CD4-positive, alpha-beta T cell treated with Interleukin-1 beta for 1 hour (primary cell): ENCODE results near the gene RNF220.
"Not testable (repeated sequence)": the region's sequence is repeated elsewhere in the genome, so short reads cannot be mapped to it uniquely, and the experiment has no call there.

Experiments
- DNase-seq, 2 donors: peaks; one replicate each; pipeline ENCODE4 v3.0.0-alpha.2; 2020 to 2022

RNF220 gene

DNA sequence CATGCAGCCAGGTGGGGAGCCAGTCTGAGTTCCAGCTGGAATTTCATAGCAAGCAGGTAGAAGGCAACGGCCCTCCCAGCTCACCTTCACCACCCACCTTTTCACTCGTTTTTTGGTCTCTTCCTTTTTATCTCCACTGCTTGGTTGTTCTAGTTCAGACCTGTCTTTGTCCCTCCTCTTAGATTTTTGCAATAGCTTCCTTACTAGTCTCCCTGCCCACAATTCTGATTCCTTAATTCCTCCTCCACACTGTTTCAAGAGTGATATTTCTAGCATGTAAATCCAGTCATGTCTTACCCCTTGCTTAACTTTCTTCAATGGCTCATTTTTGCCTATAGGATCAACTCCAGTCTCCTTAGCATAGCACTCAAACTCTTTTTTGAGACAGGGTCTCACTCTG lies 149.7 kb downstream of the RNF220 start:
- DNase-seq = no peak

DNA sequence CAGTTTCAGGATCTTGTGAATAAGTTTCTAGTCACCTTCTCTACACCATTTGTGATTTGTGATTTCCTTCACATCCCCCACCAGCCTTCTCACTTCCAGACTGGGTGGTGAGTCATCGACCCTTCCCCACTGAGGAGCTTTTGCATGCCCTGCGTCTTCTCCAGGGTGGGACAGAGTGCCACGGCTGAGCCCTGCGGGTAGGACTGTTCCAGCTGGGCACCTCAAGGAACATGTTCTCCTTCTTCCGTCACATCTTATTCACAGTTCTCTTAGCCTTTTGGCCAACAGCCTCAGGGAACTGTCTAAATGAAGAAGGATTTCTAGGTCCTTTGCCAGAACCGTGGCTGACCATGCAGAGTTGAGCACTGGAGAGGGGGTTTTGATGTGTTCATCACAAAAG lies 152.7 kb downstream of the RNF220 start:
- DNase-seq = no peak

GRCh38 chr1:44558883-44559282 lies 153.8 kb downstream of the RNF220 start:
- DNase-seq = no peak

DNA sequence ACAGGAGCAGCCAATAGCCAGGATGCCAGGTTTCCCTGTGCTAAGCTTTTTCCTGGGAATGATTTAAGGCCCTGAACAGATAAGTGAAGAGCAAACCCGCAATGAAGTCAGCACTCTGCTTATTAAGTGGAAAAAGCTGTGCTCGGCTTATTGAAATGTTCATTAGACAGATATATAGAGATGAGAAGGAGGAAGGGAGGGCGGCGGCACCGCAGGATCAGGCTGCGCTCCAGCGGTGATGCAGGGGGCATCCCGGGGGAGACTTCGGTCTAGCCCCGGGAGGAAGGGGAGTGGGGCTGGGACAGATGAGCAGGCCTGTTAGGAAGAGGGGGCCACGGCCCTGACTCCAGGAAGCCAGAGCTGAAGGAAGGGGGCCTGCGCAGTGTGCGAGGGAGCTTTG lies 154.3 kb downstream of the RNF220 start:
- no peak for DNase-seq

DNA sequence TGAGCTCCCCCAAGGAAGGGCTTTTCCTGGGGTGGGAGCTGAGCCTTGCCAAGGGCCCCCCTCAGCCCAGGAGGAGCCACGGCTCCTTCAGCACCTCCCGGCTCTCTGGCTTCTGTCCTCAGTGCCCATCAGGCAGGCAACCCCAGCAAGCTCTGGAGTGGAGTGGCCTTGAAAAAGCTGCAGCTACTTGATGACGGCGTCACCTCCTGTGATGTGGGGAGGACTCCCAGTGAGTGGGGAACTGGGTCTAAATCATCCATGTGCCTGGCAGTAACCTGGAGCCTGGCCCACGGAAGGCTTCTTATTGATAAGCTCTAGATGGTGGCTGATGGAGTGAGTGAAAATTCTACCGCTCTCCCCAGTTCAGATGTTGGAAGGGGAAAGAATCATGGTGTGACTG lies 154.9 kb downstream of the RNF220 start:
- no peak for DNase-seq

DNA sequence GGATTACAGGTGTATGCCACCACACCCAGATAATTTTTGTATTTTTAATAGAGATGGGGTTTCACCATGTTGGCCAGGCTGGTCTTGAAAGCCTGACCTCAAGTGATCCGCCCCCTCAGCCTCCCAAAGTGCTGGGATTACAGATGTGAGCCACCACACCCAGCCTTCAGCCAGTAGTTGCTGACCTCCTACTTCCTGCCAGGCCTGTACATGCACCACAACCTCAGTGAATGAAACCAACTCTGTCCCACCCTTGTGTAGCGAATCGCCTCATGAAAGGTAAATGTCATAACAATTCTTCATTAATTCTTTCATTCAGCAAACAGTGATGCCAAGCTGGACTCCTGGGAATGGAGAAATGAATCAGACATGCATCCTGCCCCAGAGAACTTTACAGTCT lies 155.6 kb downstream of the RNF220 start:
- not testable (repeated sequence) for DNase-seq

DNA sequence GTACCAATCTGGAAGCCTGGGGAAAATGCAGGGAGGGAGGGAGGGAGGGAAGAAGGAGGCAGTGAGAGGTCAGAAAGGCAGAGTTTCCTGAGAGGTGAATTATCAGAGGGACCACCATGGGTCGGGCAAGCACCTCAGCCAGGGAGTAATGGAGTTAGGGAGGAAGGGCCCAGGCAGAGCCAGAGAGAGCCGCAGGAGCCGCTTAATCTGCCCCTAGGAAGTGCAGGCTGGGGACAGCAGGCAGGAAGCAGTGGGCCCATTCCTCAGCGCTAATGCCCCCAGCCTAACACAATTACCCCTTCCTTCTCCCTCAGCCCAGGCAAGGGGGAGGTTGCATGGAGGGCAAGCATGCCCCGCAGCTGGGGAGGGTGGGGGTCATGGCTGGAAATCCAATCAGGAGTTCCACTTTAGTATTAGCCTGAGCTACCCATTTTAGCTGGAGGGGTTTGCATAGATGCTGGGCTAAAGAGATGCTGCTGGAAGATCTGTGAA lies 160.2 kb downstream of the RNF220 start:
- no peak for DNase-seq

DNA sequence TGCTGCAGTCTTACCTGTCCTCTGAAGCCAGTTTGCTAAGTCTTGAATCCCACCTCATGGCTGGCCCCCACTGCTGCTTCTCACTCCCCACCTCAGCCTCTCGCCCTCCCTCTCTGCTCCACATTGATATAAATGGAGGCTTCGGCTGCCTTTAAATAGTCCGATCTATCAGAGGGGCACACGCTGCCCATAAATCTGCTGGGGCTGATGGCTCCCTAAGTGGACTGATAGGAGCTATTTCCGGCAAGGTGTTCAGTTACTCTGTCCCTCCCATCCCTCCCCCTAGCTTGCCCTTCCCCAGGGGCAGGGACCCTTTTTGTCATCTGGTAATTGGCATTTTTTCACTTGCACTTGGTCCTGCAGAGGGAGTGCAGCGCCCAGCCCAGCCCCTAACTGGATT lies 160.8 kb downstream of the RNF220 start:
- no peak for DNase-seq

DNA sequence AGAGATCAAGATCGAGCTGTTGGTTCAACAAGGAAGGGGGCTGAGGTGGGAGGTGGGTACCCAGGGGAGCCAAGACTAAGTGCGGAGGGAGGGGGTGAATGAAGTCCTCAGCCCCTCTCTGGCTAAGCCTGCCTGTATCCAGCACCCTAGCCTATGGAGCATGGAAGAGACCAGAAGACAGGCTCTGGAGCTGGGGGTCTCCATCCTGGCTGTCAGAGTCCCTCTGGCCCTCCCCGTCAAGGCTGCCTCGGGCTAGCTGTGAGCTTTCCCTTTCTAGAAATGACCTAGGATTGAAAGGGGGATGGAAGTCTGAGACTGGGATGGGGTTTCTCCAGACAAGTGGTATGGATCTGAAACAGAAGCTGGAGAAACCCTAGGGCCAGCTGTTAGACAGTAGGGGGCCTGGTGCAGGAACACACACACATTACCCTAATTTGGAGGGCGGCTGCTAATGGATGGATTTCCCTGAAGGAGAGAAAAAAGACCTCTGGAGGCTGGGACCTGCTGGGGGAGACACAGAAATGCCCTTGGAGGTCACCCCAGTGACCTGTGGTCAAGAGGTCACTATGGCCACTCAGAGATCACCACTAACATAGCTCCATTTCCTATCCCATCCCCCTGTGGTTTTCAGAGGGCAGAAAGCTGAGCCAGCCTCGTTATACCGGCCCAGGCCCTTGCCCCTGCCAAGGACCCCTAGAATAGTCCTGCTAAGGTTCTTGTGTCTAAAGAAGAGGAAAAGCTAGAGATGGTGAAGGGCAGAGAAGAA lies 161.4 kb downstream of the RNF220 start:
- no peak for DNase-seq

GRCh38 chr1:44568128-44568900 lies 163.3 kb downstream of the RNF220 start:
- DNase-seq = no peak

DNA sequence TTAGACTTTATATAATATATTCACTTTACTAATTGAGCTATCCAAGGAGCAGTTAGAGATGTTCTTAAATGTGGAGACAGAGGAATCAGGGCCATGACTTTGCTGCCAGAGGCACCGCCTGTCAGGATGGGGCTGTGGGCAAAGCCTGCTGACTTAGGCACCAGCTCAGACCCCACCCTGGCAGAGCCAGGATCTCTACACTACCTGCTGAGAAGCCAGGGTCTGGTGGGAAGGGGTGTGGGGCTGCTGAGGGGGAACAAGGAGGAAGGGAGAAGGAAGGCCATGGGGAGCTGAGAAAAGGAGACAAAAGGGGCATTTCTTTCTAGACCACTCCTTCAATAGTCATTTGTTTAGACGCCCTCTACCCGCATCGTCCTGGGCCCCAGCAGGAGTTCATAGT lies 164.4 kb downstream of the RNF220 start:
- no peak for DNase-seq

DNA sequence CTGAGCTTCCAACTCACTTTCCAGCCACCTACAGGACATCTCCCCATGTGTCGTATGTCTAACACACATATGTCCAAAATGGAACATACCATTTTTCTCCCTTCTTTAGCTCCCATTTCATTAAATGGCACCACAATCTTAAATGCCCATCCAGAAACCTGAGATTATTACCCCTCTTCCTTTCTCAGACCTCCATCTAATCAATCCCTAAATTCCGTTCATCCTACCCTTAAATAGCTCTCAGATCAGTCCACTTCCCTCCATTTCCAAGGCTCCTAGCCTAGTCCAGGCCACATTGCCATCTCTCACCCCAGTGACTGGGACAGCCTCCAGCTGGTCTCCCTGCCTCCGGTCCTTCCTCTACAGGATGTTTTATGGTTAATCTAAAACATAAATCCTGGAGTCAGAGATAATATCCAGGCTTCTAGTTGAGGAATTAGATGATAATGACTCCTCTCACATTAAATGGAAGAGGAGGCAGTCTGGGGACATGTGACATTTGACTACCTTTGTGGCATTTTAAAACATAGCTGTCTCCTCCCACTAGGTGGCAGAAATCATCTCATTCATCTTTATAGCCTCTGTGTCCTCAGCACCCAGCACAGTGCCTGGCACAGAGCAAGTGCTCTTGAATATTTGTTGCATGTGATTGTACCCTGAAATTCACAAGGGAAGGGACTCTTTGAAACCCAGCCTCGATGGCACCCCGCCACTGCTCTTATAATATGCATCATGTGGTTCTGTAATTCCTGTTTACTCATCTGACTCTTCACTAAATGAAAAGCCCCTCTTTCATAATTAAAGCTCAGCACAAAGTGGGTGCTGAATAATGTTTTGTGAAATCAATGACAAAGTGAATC lies 166.9 kb downstream of the RNF220 start:
- DNase-seq = peak in 1 of 2 donors; percentile 39

DNA sequence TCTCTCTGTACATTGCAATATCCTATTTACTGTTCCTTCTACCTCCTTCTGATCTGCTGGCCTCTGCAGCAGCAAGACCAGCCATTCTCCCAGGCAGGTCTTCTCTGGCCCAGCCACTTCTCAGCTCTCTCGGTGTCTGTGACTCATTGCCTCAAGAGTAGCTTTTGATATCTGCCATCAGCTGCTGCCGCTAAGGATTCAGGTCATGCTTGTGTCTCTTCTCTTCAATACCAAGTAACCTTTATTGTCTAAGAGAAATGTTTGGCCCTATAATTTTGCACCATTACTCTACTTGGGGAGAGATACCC lies 167.5 kb downstream of the RNF220 start:
- no peak for DNase-seq

GRCh38 chr1:44575396-44575795 lies 170.3 kb downstream of the RNF220 start:
- DNase-seq = no peak

DNA sequence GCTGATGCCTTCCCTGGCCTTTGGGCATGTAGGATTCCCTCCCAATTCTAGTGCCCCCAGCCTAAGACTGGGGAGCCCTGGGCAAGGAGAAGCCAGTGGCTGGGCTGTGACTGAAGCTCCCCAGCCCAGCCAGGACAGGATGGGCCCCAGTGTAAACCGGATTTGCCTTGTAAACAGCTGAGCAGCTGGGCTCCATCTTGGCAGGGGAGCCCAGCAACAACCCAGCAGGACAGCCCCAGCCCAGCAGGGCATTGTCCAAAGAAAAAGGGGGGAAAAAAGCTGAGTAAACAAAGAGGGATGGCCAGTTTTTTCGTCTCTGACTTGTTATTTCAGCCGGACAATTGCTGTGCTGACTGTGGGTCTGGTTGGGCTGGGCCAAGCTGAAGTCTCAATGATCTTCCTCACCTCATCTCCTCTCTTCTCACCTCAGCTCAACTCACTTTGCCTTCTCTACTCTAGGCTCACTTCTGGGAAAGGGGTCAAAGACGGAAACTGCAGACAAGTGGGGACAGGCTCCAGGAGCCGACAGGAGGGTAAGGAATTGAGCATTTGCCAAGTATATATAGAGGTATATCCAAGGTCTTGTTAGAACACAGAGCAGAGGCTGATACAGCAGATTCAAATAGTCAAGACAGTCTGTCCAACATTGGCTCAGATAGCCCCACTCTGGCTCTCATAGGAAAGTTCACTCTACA lies 171.5 kb downstream of the RNF220 start:
- DNase-seq = no peak

DNA sequence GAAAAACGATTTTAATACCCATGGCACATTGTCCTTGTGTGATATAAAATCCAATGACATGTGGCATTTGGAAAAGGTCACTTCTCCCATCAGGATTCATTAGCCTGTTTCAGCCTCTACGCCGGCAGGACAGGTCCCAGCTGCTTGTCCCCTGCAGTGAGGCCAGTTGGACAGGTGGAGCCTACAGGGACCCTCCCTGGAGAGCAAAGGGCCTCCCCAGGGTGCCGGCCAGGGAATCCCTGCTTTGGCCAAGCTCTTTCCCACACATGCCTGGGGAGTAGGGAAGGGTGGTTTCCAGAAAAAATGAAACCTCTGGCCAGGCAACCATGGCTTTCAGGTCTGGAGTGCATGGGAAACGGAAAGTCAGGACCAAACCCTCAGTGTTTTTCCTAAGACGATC lies 176.2 kb downstream of the RNF220 start:
- no peak for DNase-seq

DNA sequence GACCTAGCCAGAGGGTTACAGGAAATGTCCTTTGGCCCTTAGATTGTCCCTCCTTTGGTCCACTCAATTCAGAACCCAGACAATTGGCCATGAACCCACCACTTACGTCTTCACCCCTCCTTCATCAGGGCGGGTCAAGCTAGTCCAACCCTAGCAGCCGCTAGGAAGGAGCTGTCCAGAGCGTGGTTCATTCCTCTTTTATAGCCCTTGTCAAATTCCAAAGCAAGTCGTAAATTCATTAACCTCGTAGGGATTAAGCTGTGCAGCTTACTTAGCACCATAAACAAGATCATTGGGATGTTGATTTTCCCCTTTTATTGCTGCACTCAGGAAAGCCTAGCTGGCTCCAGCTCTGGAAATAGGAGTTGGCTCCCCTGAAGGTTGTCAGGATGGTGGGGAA lies 179.1 kb downstream of the RNF220 start:
- DNase-seq = no peak

GRCh38 chr1:44585315-44585920 lies 180.4 kb downstream of the RNF220 start:
- DNase-seq = no peak

DNA sequence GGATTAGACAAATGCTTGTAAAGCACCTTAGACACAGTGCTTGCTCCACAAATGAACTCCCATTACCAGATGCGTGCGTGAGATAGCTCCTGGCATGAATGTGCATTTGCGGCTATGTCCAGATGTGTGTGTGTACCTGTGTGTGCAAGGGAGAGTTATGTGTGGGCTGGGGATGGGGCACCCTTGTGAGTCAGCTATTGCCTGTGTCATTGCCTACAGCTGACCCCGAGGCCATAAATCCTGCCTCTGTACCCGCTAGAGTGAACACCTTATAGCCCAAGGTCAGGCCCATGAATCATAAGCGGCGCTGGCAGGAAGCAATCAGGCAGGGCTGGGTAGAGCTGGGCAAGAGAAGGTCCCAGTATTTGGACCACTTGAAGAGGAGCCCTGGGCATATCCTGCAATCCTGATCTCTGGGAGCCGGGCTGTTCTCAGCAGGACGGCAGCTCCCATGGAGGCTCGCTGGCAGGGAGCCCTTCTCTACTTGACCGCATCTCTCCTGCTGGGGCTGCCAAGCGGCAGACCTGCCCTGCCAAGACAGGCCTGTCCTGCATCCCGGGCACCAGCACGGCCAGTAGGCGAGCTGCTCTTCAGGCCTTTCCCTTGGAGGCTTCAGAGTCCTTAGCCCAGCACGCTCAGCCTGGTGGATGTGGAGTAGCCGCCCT lies 182.9 kb downstream of the RNF220 start:
- DNase-seq = no peak

- no peak for DNase-seq
These were observed 183.6 kb downstream of the RNF220 start for GRCh38 chr1:44588551-44589210.

- no peak for DNase-seq
These were observed 185.4 kb downstream of the RNF220 start for GRCh38 chr1:44590475-44590874.
